Body of pancreas (tissue), 4 donors: Measurements from ENCODE around the gene CEP104. TPM values are rescaled to one million over a fixed set of nuclear protein-coding genes. Genes with fewer than 3 reads are reported as not detected.

Experiments used
- ATAC-seq: fragments of 150-250 bp; one replicate; pipeline ENCODE4 v1.9.1; 2016
- DNase-seq, 4 donors: peaks; one replicate each; pipeline ENCODE4 v3.0.0-alpha.2; 2019
- H3K27ac ChIP-seq, 4 donors: fragments of 200-600 bp; sonication (generic); 1 replicate in 3 of 4; 2 replicates in 1 of 4; pipeline versions ENCODE4 v1.5.1 to v1.6.1; 2016 to 2019; ENCODE audit warnings: mild to moderate bottlenecking in 1 of 4, mixed read lengths in 1 of 4, moderate library complexity in 1 of 4
- H3K27me3 ChIP-seq, 2 donors: fragments of 200-600 bp; sonication (generic); one replicate each; pipeline ENCODE4 v1.6.0; 2016; ENCODE audit warnings: mild to moderate bottlenecking in 1 of 2
- H3K36me3 ChIP-seq, 2 donors: fragments of 200-600 bp; sonication (generic); replicated peaks in 1 of 2; 2 replicates each; pipeline ENCODE4 v1.5.1; 2016; ENCODE audit warnings: low read depth in 2 of 2; ENCODE audit not compliant: insufficient read depth in 1 of 2
- H3K4me1 ChIP-seq: fragments of 200-600 bp; sonication (generic); one replicate; pipeline ENCODE4 v1.6.0; 2016
- H3K4me3 ChIP-seq, 2 donors: fragments of 200-600 bp; sonication (generic); 1 replicate in 1 of 2; 2 replicates in 1 of 2; pipeline ENCODE4 v1.5.1; 2016 to 2019
- H3K9me3 ChIP-seq, 3 donors: fragments of 200-600 bp; sonication (generic); 1 replicate in 2 of 3; 2 replicates in 1 of 3; pipeline ENCODE4 v1.5.1; 2016
- CTCF ChIP-seq, 7 experiments: fragments of 450-650 bp in 4 of 7; fragments of 200-600 bp in 3 of 7; sonication (generic) in 3 of 7; IDR thresholded peaks; one replicate each; pipeline ENCODE4 v1.5.1; 2016 to 2019; ENCODE audit warnings: antibody characterized with exemption in 7 of 7
- POLR2A ChIP-seq, 3 donors: fragments of 450-650 bp; IDR thresholded peaks; one replicate each; pipeline ENCODE4 v1.6.1; 2016; ENCODE audit warnings: antibody characterized with exemption in 3 of 3, mild to moderate bottlenecking in 2 of 3
- WGBS, 2 donors: methylation state at CpG; one replicate each; pipeline ENCODE4 v1.1.5; 2017; 5-methylcytosine and 5-hydroxymethylcytosine counted together
- intact Hi-C: fragments of 100-400 bp; cut with DNase I; formaldehyde crosslinking; loops from one replicate; pipeline ENCODE4 v1.15.1; 2023
- total RNA-seq, 2 donors: library from RNA; depleted of rRNA; stranded (reverse); fragments of >200 nt; gene quantifications; one replicate each; pipeline ENCODE4 v1.1.0, GENCODE V29; 2016

CEP104 gene
- total RNA-seq, 2 donors from 2014 or later = 17.9 to 22.1 TPM

- DNase-seq = no peak
- H3K9me3 ChIP-seq = no peaks in the 10 kb centered on the region
- no peak overlapping the region for H3K4me3 ChIP-seq
- no peak overlapping the region for H3K27ac ChIP-seq
- no peak for TF ChIP-seq POLR2A (IDR thresholded peaks at IDR 0.05)
- no peak for TF ChIP-seq CTCF (IDR thresholded peaks at IDR 0.05)
- H3K4me1 ChIP-seq = no peaks in the 10 kb centered on the region
- WGBS, 2 donors = 87 to 88% methylated on average over 8 of the region's 8 CpGs
- no peak for ATAC-seq
- H3K27me3 ChIP-seq = no peaks in the 10 kb centered on the region
- intact Hi-C loops = no loop called here
- H3K36me3 ChIP-seq = peaks cover 7 to 14% of the 10 kb centered on the region in 2 donors
Observed at GRCh38 chr1:3886691-3887090, 29.7 kb upstream of the CEP104 start.

GRCh38 chr1:3886106-3886670 is 29.2 kb upstream of the CEP104 start:
- H3K36me3 ChIP-seq = peaks cover 7 to 14% of the 10 kb centered on the region in 2 donors
- WGBS, 2 donors = 89 to 99% methylated on average over 7 to 15 of the region's 15 CpGs
- no peak for ATAC-seq

GRCh38 chr1:3885611-3886010 is 28.6 kb upstream of the CEP104 start:
- H3K36me3 ChIP-seq = peaks cover 5 to 12% of the 10 kb centered on the region in 2 donors
- DNase-seq = no peak
- H3K4me1 ChIP-seq = no peaks in the 10 kb centered on the region
- H3K9me3 ChIP-seq = no peaks in the 10 kb centered on the region
- intact Hi-C loops = no loop called here
- no peak for ATAC-seq
- H3K27ac ChIP-seq = no peak overlapping the region
- WGBS, 2 donors = 81 to 84% methylated on average over 7 of the region's 7 CpGs
- TF ChIP-seq CTCF (IDR thresholded peaks at IDR 0.05) (no peak), POLR2A (IDR thresholded peaks at IDR 0.05) (no peak)
- H3K27me3 ChIP-seq = no peaks in the 10 kb centered on the region
- H3K4me3 ChIP-seq = no peak overlapping the region

More at GRCh38 chr1:3886106-3886670, 29.2 kb upstream of the CEP104 start:
- DNase-seq = no peak
- intact Hi-C loops = no loop called here
- no peak overlapping the region for H3K27ac ChIP-seq
- no peaks in the 10 kb centered on the region for H3K4me1 ChIP-seq
- TF ChIP-seq CTCF (IDR thresholded peaks at IDR 0.05) (no peak), POLR2A (IDR thresholded peaks at IDR 0.05) (no peak)
- no peak overlapping the region for H3K4me3 ChIP-seq
- H3K27me3 ChIP-seq = no peaks in the 10 kb centered on the region
- no peaks in the 10 kb centered on the region for H3K9me3 ChIP-seq

- no peaks in the 10 kb centered on the region for H3K27me3 ChIP-seq
- H3K27ac ChIP-seq = no peak overlapping the region
- H3K9me3 ChIP-seq = no peaks in the 10 kb centered on the region
- DNase-seq (no peak), ATAC-seq (no peak)
- intact Hi-C loops = no loop called here
- WGBS, 2 donors = 90 to 93% methylated on average over 13 of the region's 13 CpGs
- H3K36me3 ChIP-seq = peaks cover 0 to 12% of the 10 kb centered on the region in 2 donors
- TF ChIP-seq CTCF (IDR thresholded peaks at IDR 0.05) (no peak), POLR2A (IDR thresholded peaks at IDR 0.05) (no peak)
- H3K4me3 ChIP-seq = no peak overlapping the region
- H3K4me1 ChIP-seq = no peaks in the 10 kb centered on the region
Observed at GRCh38 chr1:3884966-3885365, 28.0 kb upstream of the CEP104 start.
